ENCODE data around the gene SLC35B2.

SLC35B2 gene

GRCh38 chr6:44230034-44230675 lies 27.2 kb downstream of the SLC35B2 start:
- H3K4me1 Mint-ChIP-seq (ENCODE audit: low read depth), result peaks cover 7% of the 10 kb centered on the region
- no peaks in the 10 kb centered on the region for H3K27me3 Mint-ChIP-seq (ENCODE audit: low read depth)
- H3K9me3 Mint-ChIP-seq, result no peaks in the 10 kb centered on the region
- H3K4me3 Mint-ChIP-seq, result no peak overlapping the region
- H3K36me3 Mint-ChIP-seq (ENCODE audit: low read depth), result peaks cover 6% of the 10 kb centered on the region
- H3K27ac Mint-ChIP-seq, result no peak overlapping the region

GRCh38 chr6:44229376-44230033 lies 27.8 kb downstream of the SLC35B2 start:
- Mint-ChIP-seq H3K9me3 (no peaks in the 10 kb centered on the region), H3K27me3 (ENCODE audit: low read depth) (no peaks in the 10 kb centered on the region), H3K36me3 (ENCODE audit: low read depth) (peaks cover 6% of the 10 kb centered on the region), H3K4me1 (ENCODE audit: low read depth) (peaks cover 12% of the 10 kb centered on the region), H3K4me3 (no peak overlapping the region), H3K27ac (no peak overlapping the region)

- Mint-ChIP-seq H3K36me3 (ENCODE audit: low read depth) (peaks cover 6% of the 10 kb centered on the region), H3K4me1 (ENCODE audit: low read depth) (peaks cover 18% of the 10 kb centered on the region)
Measured at GRCh38 chr6:44228836-44229235, 28.5 kb downstream of the SLC35B2 start.

GRCh38 chr6:44228433-44228832 lies 28.9 kb downstream of the SLC35B2 start:
- Mint-ChIP-seq H3K27ac (no peak overlapping the region), H3K27me3 (ENCODE audit: low read depth) (no peaks in the 10 kb centered on the region), H3K4me1 (ENCODE audit: low read depth) (peaks cover 14% of the 10 kb centered on the region), H3K9me3 (no peaks in the 10 kb centered on the region), H3K4me3 (no peak overlapping the region), H3K36me3 (ENCODE audit: low read depth) (peaks cover 6% of the 10 kb centered on the region)

More at GRCh38 chr6:44228836-44229235, 28.5 kb downstream of the SLC35B2 start:
- Mint-ChIP-seq H3K27me3 (ENCODE audit: low read depth) (no peaks in the 10 kb centered on the region), H3K9me3 (no peaks in the 10 kb centered on the region), H3K4me3 (no peak overlapping the region), H3K27ac (no peak overlapping the region)

DNA sequence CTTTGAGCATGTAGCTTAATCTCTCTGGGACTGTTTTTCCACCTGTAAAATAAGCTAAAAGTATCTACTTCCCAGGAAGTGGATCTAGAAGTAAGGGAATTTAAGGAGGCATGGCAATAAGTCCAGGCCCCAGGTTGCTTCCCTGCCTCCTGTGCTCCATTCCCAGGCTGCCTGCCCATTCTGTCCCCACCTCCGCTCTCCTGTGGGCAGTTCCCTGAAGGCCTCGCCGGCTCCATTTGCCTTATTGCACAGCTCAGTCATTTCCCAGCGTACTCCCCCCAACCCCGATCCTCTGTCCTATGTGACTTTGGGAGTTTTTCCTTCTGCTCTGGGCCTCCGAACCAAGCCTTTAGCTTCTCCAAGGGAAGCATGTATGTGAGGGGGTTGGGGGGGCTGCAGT lies 29.3 kb downstream of the SLC35B2 start:
- no peaks in the 10 kb centered on the region for H3K9me3 Mint-ChIP-seq
- H3K27me3 Mint-ChIP-seq (ENCODE audit: low read depth), result no peaks in the 10 kb centered on the region
- H3K4me3 Mint-ChIP-seq, result no peak overlapping the region
- H3K36me3 Mint-ChIP-seq (ENCODE audit: low read depth), result peaks cover 6% of the 10 kb centered on the region
- no peak overlapping the region for H3K27ac Mint-ChIP-seq
- H3K4me1 Mint-ChIP-seq (ENCODE audit: low read depth), result peaks cover 14% of the 10 kb centered on the region

DNA sequence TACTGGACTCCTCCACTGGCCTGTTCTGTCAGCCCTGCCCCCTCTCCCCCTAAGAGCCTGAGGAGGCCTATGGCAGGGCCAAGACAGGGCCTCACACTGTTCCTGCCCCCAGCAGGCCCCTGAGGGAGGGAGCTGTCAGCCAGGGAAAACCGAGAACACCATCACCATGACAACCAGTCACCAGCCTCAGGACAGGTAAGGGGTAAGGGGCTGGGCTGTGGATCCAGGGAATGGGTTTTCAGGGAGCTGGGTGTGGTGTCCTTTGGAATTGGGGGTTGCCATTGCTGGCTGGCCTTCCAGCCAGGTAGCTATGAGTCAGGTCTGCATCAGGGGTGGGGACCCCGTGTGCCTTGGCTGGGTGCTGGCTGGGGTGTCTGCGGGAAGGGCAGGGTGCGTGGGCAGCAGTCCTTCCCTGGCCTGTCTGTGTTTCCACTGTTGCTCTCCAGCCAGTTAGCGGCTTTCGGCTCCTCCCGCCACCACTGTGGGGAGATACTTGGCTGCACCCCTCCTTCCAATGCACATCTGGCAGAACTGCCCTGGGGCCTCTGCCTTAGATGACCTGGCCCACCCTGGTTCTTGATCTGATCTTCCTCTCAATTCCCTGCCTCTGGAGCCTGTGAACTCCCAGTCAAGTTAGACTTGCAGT lies 30.1 kb downstream of the SLC35B2 start:
- peaks cover 16% of the 10 kb centered on the region for H3K4me1 Mint-ChIP-seq (ENCODE audit: low read depth)
- peaks cover 2% of the 10 kb centered on the region for H3K36me3 Mint-ChIP-seq (ENCODE audit: low read depth)
- no peaks in the 10 kb centered on the region for H3K27me3 Mint-ChIP-seq (ENCODE audit: low read depth)
- H3K27ac Mint-ChIP-seq, result no peak overlapping the region
- H3K4me3 Mint-ChIP-seq, result no peak overlapping the region
- no peaks in the 10 kb centered on the region for H3K9me3 Mint-ChIP-seq

GRCh38 chr6:44226368-44227147 lies 30.8 kb downstream of the SLC35B2 start:
- Mint-ChIP-seq H3K4me3 (no peak overlapping the region), H3K4me1 (ENCODE audit: low read depth) (peaks cover 19% of the 10 kb centered on the region), H3K27me3 (ENCODE audit: low read depth) (no peaks in the 10 kb centered on the region), H3K36me3 (ENCODE audit: low read depth) (no peaks in the 10 kb centered on the region), H3K9me3 (no peaks in the 10 kb centered on the region), H3K27ac (peak overlapping the region; percentile 52)

GRCh38 chr6:44225579-44226325 lies 31.6 kb downstream of the SLC35B2 start:
- Mint-ChIP-seq H3K4me3 (no peak overlapping the region), H3K36me3 (ENCODE audit: low read depth) (no peaks in the 10 kb centered on the region), H3K27me3 (ENCODE audit: low read depth) (no peaks in the 10 kb centered on the region), H3K9me3 (no peaks in the 10 kb centered on the region), H3K4me1 (ENCODE audit: low read depth) (peaks cover 19% of the 10 kb centered on the region), H3K27ac (peak overlapping the region; percentile 52)

DNA sequence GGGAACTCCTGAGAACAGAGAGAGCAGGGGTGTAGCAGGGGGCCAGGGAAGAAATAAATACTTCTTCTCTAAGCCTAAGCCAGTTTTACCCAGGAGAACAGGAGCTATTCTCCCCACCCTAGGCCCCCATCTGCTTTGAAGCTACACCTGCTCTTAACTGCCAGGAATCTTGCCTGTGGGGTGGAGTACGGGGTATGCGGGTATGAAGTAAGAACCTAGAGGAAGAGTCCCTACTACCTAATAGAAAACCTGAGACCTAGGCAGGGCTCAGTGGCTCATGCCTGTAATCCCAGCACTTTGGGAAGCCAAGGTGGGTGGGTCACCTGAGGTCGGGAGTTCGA lies 32.4 kb downstream of the SLC35B2 start:
- Mint-ChIP-seq H3K9me3 (no peaks in the 10 kb centered on the region), H3K4me1 (ENCODE audit: low read depth) (peaks cover 21% of the 10 kb centered on the region), H3K27ac (no peak overlapping the region), H3K4me3 (no peak overlapping the region), H3K27me3 (ENCODE audit: low read depth) (no peaks in the 10 kb centered on the region), H3K36me3 (ENCODE audit: low read depth) (no peaks in the 10 kb centered on the region)

- Mint-ChIP-seq H3K9me3 (no peaks in the 10 kb centered on the region), H3K36me3 (ENCODE audit: low read depth) (no peaks in the 10 kb centered on the region), H3K4me3 (peak overlapping the region; percentile 84), H3K4me1 (ENCODE audit: low read depth) (peaks cover 23% of the 10 kb centered on the region), H3K27ac (peak overlapping the region; percentile 69), H3K27me3 (ENCODE audit: low read depth) (no peaks in the 10 kb centered on the region)
Measured at GRCh38 chr6:44224029-44224964, 33.0 kb downstream of the SLC35B2 start.

- Mint-ChIP-seq H3K27me3 (ENCODE audit: low read depth) (peaks cover 2% of the 10 kb centered on the region), H3K9me3 (no peaks in the 10 kb centered on the region), H3K4me1 (ENCODE audit: low read depth) (peaks cover 26% of the 10 kb centered on the region), H3K4me3 (peak within 1 kb of the TSS; percentile 85), H3K36me3 (ENCODE audit: low read depth) (no peaks in the 10 kb centered on the region), H3K27ac (peak within 1 kb of the TSS; percentile 69)
Measured at GRCh38 chr6:44223319-44224028, 33.9 kb downstream of the SLC35B2 start, which contains the start of gene SLC29A1. TSS of gene SLC29A1 (plus strand) at chr6:44223595. CDS start at chr6:44227314, 3,719 bp downstream.

GRCh38 chr6:44222486-44223318 lies 34.6 kb downstream of the SLC35B2 start:
- Mint-ChIP-seq H3K9me3 (no peaks in the 10 kb centered on the region), H3K4me3 (peak overlapping the region; percentile 85), H3K27me3 (ENCODE audit: low read depth) (peaks cover 8% of the 10 kb centered on the region), H3K4me1 (ENCODE audit: low read depth) (peaks cover 27% of the 10 kb centered on the region), H3K36me3 (ENCODE audit: low read depth) (no peaks in the 10 kb centered on the region), H3K27ac (peak overlapping the region; percentile 50)

Data from T-helper 1 cell treated with Interleukin-12 subunit alpha and Interleukin-12 subunit beta and Interleukin-4 antibody, amounts not matched to agents 30 μg/mL and 1 μg/mL, for 36 hours (primary cell).